ENCODE results near the gene ID2. TPM values are rescaled to one million over a fixed set of nuclear protein-coding genes. Genes with fewer than 3 reads are reported as not detected.

The ID2 gene
- total and polyA plus RNA-seq, 2 of the 13 experiments (the other 11 are each of a cell fraction or from before 2014, with no cell fraction given): 214 to 719 TPM

GRCh38 chr2:8656160-8656641 is 25.7 kb upstream of the ID2 start (continued):
- no peak for TF ChIP-seq BCLAF1 (IDR thresholded peaks at IDR 0.05)
- TF ChIP-seq ZNF609 (CRISPR knock-in tag; IDR thresholded peaks at IDR 0.05; ENCODE audit: borderline replicate concordance): peak; percentile 59; the same call in 1 of the 2 replicates
- peak; percentile 43; the same call in 1 of the 2 replicates for TF ChIP-seq PATZ1 (CRISPR knock-in tag; IDR thresholded peaks at IDR 0.05)
- TF ChIP-seq TFE3 (CRISPR knock-in tag; IDR thresholded peaks at IDR 0.05): peak; percentile 68; the same call in 1 of the 2 replicates
- TF ChIP-seq KLF15 (CRISPR knock-in tag; IDR thresholded peaks at IDR 0.05; ENCODE audit: borderline replicate concordance): no peak
- no peak for TF ChIP-seq THAP8 (CRISPR knock-in tag; IDR thresholded peaks at IDR 0.05; ENCODE audit: borderline replicate concordance)
- TF ChIP-seq ZNF484 (CRISPR knock-in tag; IDR thresholded peaks at IDR 0.05; ENCODE audit: borderline replicate concordance, low read depth): no peak
- TF ChIP-seq RERE (CRISPR knock-in tag; IDR thresholded peaks at IDR 0.05; ENCODE audit: low read depth): peak; percentile 62; the same call in 1 of the 2 replicates
- TF ChIP-seq CCAR2 (optimal IDR thresholded peaks at IDR 0.05; ENCODE audit: low read depth, low read length): no peak
- peak; percentile 53; the same call in 1 of the 2 replicates for TF ChIP-seq JUN (CRISPR knock-in tag; IDR thresholded peaks at IDR 0.05)

All from HepG2 (cell line).